Measurements from ENCODE around the gene ACTR10.

ACTR10 gene

GRCh38 chr14:58272588-58273372 lies 72.8 kb downstream of the ACTR10 start:
- peaks cover 36% of the 10 kb centered on the region for H3K79me2 ChIP-seq (ENCODE audit: insufficient read depth, low read length)
- no peak overlapping the region for H3K27ac ChIP-seq (ENCODE audit: low read depth, low read length)
- TF ChIP-seq CTCF (IDR thresholded peaks at IDR 0.05; ENCODE audit: insufficient read depth, low read length, poor library complexity, severe bottlenecking) (no peak), EZH2phosphoT487 (conservative IDR thresholded peaks at IDR 0.05; ENCODE audit: low read length) (no peak)
- H3K9ac ChIP-seq (ENCODE audit: low read length): no peak overlapping the region
- H3K4me3 ChIP-seq (ENCODE audit: insufficient read depth, low read length, poor library complexity, severe bottlenecking): no peak overlapping the region
- peaks cover 45% of the 10 kb centered on the region for H3K36me3 ChIP-seq (ENCODE audit: low read length)
- no peaks in the 10 kb centered on the region for H3K9me2 ChIP-seq (replicated peaks; ENCODE audit: insufficient read depth, low read length)
- H3K9me3 ChIP-seq (ENCODE audit: insufficient read depth, low read length): no peaks in the 10 kb centered on the region
- no peak overlapping the region for H2AFZ ChIP-seq (ENCODE audit: low read depth, low read length, severe bottlenecking)
- peaks cover 60% of the 10 kb centered on the region for H3F3A ChIP-seq (ENCODE audit: insufficient read depth)
- no peak overlapping the region for H3K4me2 ChIP-seq (ENCODE audit: low read depth, low read length, poor library complexity, severe bottlenecking)
- H3K27me3 ChIP-seq (ENCODE audit: low read length): no peaks in the 10 kb centered on the region
- H4K20me1 ChIP-seq (ENCODE audit: low read depth, low read length): peaks cover 9% of the 10 kb centered on the region

- H3K79me2 ChIP-seq (ENCODE audit: insufficient read depth, low read length): peaks cover 57% of the 10 kb centered on the region
- H2AFZ ChIP-seq (ENCODE audit: low read depth, low read length, severe bottlenecking): no peak overlapping the region
- H3K36me3 ChIP-seq (ENCODE audit: low read length): peaks cover 50% of the 10 kb centered on the region
- no peaks in the 10 kb centered on the region for H3K9me2 ChIP-seq (replicated peaks; ENCODE audit: insufficient read depth, low read length)
- no peaks in the 10 kb centered on the region for H3K9me3 ChIP-seq (ENCODE audit: insufficient read depth, low read length)
- no peaks in the 10 kb centered on the region for H3K27me3 ChIP-seq (ENCODE audit: low read length)
- H3K4me3 ChIP-seq (ENCODE audit: insufficient read depth, low read length, poor library complexity, severe bottlenecking): no peak overlapping the region
- H3K27ac ChIP-seq (ENCODE audit: low read depth, low read length): no peak overlapping the region
- H3F3A ChIP-seq (ENCODE audit: insufficient read depth): peaks cover 45% of the 10 kb centered on the region
- H4K20me1 ChIP-seq (ENCODE audit: low read depth, low read length): peaks cover 7% of the 10 kb centered on the region; the same call in 1 of the 2 replicates
- no peak overlapping the region for H3K4me2 ChIP-seq (ENCODE audit: low read depth, low read length, poor library complexity, severe bottlenecking)
- TF ChIP-seq EZH2phosphoT487 (conservative IDR thresholded peaks at IDR 0.05; ENCODE audit: low read length) (no peak), CTCF (IDR thresholded peaks at IDR 0.05; ENCODE audit: insufficient read depth, low read length, poor library complexity, severe bottlenecking) (no peak)
- H3K9ac ChIP-seq (ENCODE audit: low read length): no peak overlapping the region
These were observed 74.9 kb downstream of the ACTR10 start for GRCh38 chr14:58274881-58275280.

- Histone ChIP-seq H4K20me1 (ENCODE audit: low read depth, low read length) (peaks cover 7% of the 10 kb centered on the region; the same call in 1 of the 2 replicates), H3K36me3 (ENCODE audit: low read length) (peaks cover 48% of the 10 kb centered on the region), H3K79me2 (ENCODE audit: insufficient read depth, low read length) (peaks cover 65% of the 10 kb centered on the region), H3K4me2 (ENCODE audit: low read depth, low read length, poor library complexity, severe bottlenecking) (no peak overlapping the region), H3K4me3 (ENCODE audit: insufficient read depth, low read length, poor library complexity, severe bottlenecking) (no peak overlapping the region), H2AFZ (ENCODE audit: low read depth, low read length, severe bottlenecking) (no peak overlapping the region), H3K27ac (ENCODE audit: low read depth, low read length) (no peak overlapping the region), H3K9ac (ENCODE audit: low read length) (no peak overlapping the region), H3K9me2 (replicated peaks; ENCODE audit: insufficient read depth, low read length) (no peaks in the 10 kb centered on the region), H3F3A (ENCODE audit: insufficient read depth) (peaks cover 37% of the 10 kb centered on the region), H3K27me3 (ENCODE audit: low read length) (no peaks in the 10 kb centered on the region), H3K9me3 (ENCODE audit: insufficient read depth, low read length) (no peaks in the 10 kb centered on the region)
- no peak for TF ChIP-seq EZH2phosphoT487 (conservative IDR thresholded peaks at IDR 0.05; ENCODE audit: low read length)
- TF ChIP-seq CTCF (IDR thresholded peaks at IDR 0.05; ENCODE audit: insufficient read depth, low read length, poor library complexity, severe bottlenecking): no peak
These were observed 75.7 kb downstream of the ACTR10 start for GRCh38 chr14:58275527-58276190.
